Measurements from ENCODE around the gene CRIP1. TPM values are rescaled to one million over a fixed set of nuclear protein-coding genes. Genes with fewer than 3 reads are reported as not detected.

Gene CRIP1
- total and polyA plus RNA-seq, 10 of the 15 experiments (the other 5 are each of a cell fraction or from before 2014, with no cell fraction given) = 66.8 to 259 (median 154) TPM

- Histone ChIP-seq H3K79me2 (ENCODE audit: control insufficient read depth, insufficient read depth, low read length) (peaks cover 8% of the 10 kb centered on the region), H3K27ac (ENCODE audit: control insufficient read depth, insufficient read depth) (no peak overlapping the region), H3K4me1 (ENCODE audit: control insufficient read depth, insufficient read depth, low read length) (peaks cover 28% of the 10 kb centered on the region), H3K9me3 (replicated peaks; ENCODE audit: control insufficient read depth, insufficient read depth, low read length) (no peaks in the 10 kb centered on the region), H3K9ac (ENCODE audit: control insufficient read depth, insufficient read depth, low read length) (peak overlapping the region; percentile 19), H2AFZ (ENCODE audit: control insufficient read depth, low read depth, low read length) (no peak overlapping the region), H3K27me3 (replicated peaks in 1 of 2; ENCODE audit: control insufficient read depth in 2 of 2, insufficient read depth in 2 of 2, low read length in 1 of 2) (no peaks in the 10 kb centered on the region), H3K4me3 (peak overlapping the region; percentile 84), H3K4me2 (ENCODE audit: control insufficient read depth, insufficient read depth) (peak overlapping the region; percentile 100), H3K36me3 (ENCODE audit: control insufficient read depth in 2 of 2, insufficient read depth in 2 of 2, low read length in 1 of 2) (no peaks in the 10 kb centered on the region; a peak in 1 of 4 replicates), H4K20me1 (ENCODE audit: control insufficient read depth, insufficient read depth) (no peaks in the 10 kb centered on the region)
- ATAC-seq (no peak), DNase-seq (ENCODE audit: low read depth, low spot score) (no peak), FAIRE-seq (no peak)
- TF ChIP-seq JUND (IDR thresholded peaks at IDR 0.05; ENCODE audit: low read depth, low read length) = no peak
- TF ChIP-seq ZBED1 (IDR thresholded peaks at IDR 0.05; ENCODE audit: borderline replicate concordance) = no peak
- no peak for TF ChIP-seq NRF1 (conservative IDR thresholded peaks at IDR 0.05; ENCODE audit: low read depth, low read length)
- no peak for TF ChIP-seq DPF2 (IDR thresholded peaks at IDR 0.05)
- TF ChIP-seq ATF7 (IDR thresholded peaks at IDR 0.05; ENCODE audit: low read depth) = no peak
- TF ChIP-seq PAX8 (IDR thresholded peaks at IDR 0.05) = no peak
- TF ChIP-seq MXI1 (IDR thresholded peaks at IDR 0.05; ENCODE audit: low read depth, low read length) = no peak
- no peak for TF ChIP-seq POU2F2 (IDR thresholded peaks at IDR 0.05; ENCODE audit: borderline replicate concordance, low read depth, low read length)
- no peak for TF ChIP-seq GABPA (IDR thresholded peaks at IDR 0.05; ENCODE audit: low read depth)
- TF ChIP-seq SREBF2 (IDR thresholded peaks at IDR 0.05; ENCODE audit: low read length) = no peak
- TF ChIP-seq RCOR1 (conservative IDR thresholded peaks at IDR 0.05; ENCODE audit: low read depth, low read length) = no peak
- TF ChIP-seq SP1 (IDR thresholded peaks at IDR 0.05; ENCODE audit: low read depth, low read length) = no peak
- POLR2A ChIA-PET = interaction anchor here (1.0 to 2.0 kb wide), 4 partner anchors 8 to 123 kb away, joined by 3 to 23 read pairs (median 4); no protein-coding TSS in a partner anchor
- intact Hi-C loops (cut with micrococcal nuclease; ENCODE audit: unreplicated experiment) (loop anchor here (1.0 to 10.0 kb wide), 4 partner anchors 8 to 424 kb away; partner anchors contain the start of gene GPR132), in situ Hi-C loops (cut with MboI) (loop anchor here (5.0 kb wide), 1 partner anchor 117 kb away; no protein-coding TSS in a partner anchor)
- RAD21 ChIA-PET (ENCODE audit: unreplicated experiment) = interaction anchor here (0.8 to 2.5 kb wide), 6 partner anchors 8 to 118 kb away, joined by 3 to 74 read pairs (median 7); no protein-coding TSS in a partner anchor
- CTCF ChIA-PET = interaction anchor here (0.6 to 4.4 kb wide), 17 partner anchors 8 to 117 kb away, joined by 3 to 103 read pairs (median 4); partner anchors contain the start of gene TEX22
- SMC1A ChIA-PET (ENCODE audit: uncharacterized antibody, unreplicated experiment) = interaction anchor here (1.1 to 2.7 kb wide), 5 partner anchors 8 to 118 kb away, joined by 3 to 39 read pairs (median 4); no protein-coding TSS in a partner anchor
- no TSS peak for BruUV-seq (replicated peaks)
- WGBS (ENCODE audit: insufficient coverage, insufficient replicate concordance, low lambda C conversion rate, missing lambda C conversion rate) = 25% methylated on average over 20 of the region's 20 CpGs
Measured at GRCh38 chr14:105488781-105489541, 2.3 kb downstream of the CRIP1 start.

All from GM12878 (cell line).